Adrenal gland (tissue), 12 donors: ENCODE results near the gene NPEPL1. TPM values are rescaled to one million over a fixed set of nuclear protein-coding genes. Genes with fewer than 3 reads are reported as not detected.

Source experiments
- DNase-seq, 7 donors: peaks; one replicate each; pipeline ENCODE4 v3.0.0-alpha.2; 2019 to 2020
- H3K27ac ChIP-seq, 5 donors: fragments of 200-600 bp; sonication (generic) in 4 of 5; 1 replicate in 3 of 5; 2 replicates in 2 of 5; pipeline versions ENCODE4 v1.5.1 to v1.8.0; 2016 to 2020; ENCODE audit warnings: mild to moderate bottlenecking in 1 of 5
- H3K27me3 ChIP-seq: fragments of 200-600 bp; 2 replicates; pipeline ENCODE4 v1.8.0; 2021
- H3K36me3 ChIP-seq, 2 donors: fragments of 200-600 bp; replicated peaks in 1 of 2; 1 replicate in 1 of 2; 2 replicates in 1 of 2; pipeline versions ENCODE4 v1.5.1 to v1.8.0; 2018 to 2022
- H3K4me1 ChIP-seq, 2 donors: fragments of 200-600 bp; replicated peaks in 1 of 2; 1 replicate in 1 of 2; 2 replicates in 1 of 2; pipeline versions ENCODE4 v1.5.1 to v1.8.0; 2018 to 2021
- H3K4me3 ChIP-seq, 4 donors: fragments of 200-600 bp; sonication (generic) in 3 of 4; one replicate each; pipeline ENCODE4 v1.5.1; 2016 to 2018
- H3K9me3 ChIP-seq, 3 donors: fragments of 200-600 bp; sonication (generic) in 1 of 3; replicated peaks in 1 of 3; 1 replicate in 2 of 3; 2 replicates in 1 of 3; pipeline versions ENCODE4 v1.5.1 to v1.8.0; 2016 to 2021
- POLR2A ChIP-seq, 2 donors: fragments of 450-650 bp; IDR thresholded peaks; one replicate each; pipeline ENCODE4 v1.6.1; 2017; ENCODE audit warnings: antibody characterized with exemption in 2 of 2, mild to moderate bottlenecking in 2 of 2, moderate library complexity in 1 of 2
- WGBS, 4 donors: extraction: QIAGEN DNeasy Blood & Tissue Kit in 2 of 4; methylation state at CpG; one replicate each; pipeline versions ENCODE4 v1.1.5 to v1.1.7; 2013 to 2017; 5-methylcytosine and 5-hydroxymethylcytosine counted together
- intact Hi-C, 2 donors: fragments of 100-400 bp; cut with DNase I; formaldehyde crosslinking; loops; one replicate each; pipeline versions ENCODE4 v1.14.1 to v1.15.0; 2022 to 2023
- polyA plus RNA-seq, 3 donors: library from polyadenylated mRNA; stranded (reverse); fragments of 200-250 nt in 2 of 3; fragments of 350-450 nt in 1 of 3; fragmentation: Illumina TruSeq in 1 of 3; extraction: RNeasy Lipid Tissue Mini Kit (QIAGEN cat#74804) in 1 of 3; gene quantifications; one replicate each; pipeline ENCODE4 v1.2.3, GENCODE V29; 2013 to 2014
- total RNA-seq, 9 donors: library from RNA; depleted of rRNA in 4 of 9; stranded (reverse); fragments of >200 nt in 4 of 9; fragments of 120-200 nt in 1 of 9; fragmentation: NEBNext Ultra II Directional in 1 of 9; extraction: Animal tissue kit (Norgen Biotek cat#: 25700) in 1 of 9; gene quantifications; one replicate each; pipeline versions ENCODE4 v1.1.0 to v1.2.4, GENCODE V29; 2013 to 2023
- TF ChIP-seq, protein P1 (sequence below), 6 experiments: fragments of 450-650 bp in 4 of 6; fragments of 200-600 bp in 2 of 6; sonication (generic) in 1 of 6; IDR thresholded peaks; 1 replicate in 5 of 6; 2 replicates in 1 of 6; pipeline versions ENCODE4 v1.5.1 to v1.8.0; 2016 to 2021; ENCODE audit warnings: antibody characterized with exemption in 6 of 6, mild to moderate bottlenecking in 2 of 6, moderate library complexity in 1 of 6
- donor health status: healthy with polysubstance abuse.
- donor health status: Bipolar disorder and iron deficiency.
- donor health status: DM: yes; HTN: yes; CAD: no.
- donor health status: DM: no; HTN: no; CAD: no.
- donor health status: DM: no; HTN: no; CAD: no.
- donor health status: DM: yes; HTN: yes; CAD: no.

Gene NPEPL1
- total and polyA plus RNA-seq, 12 donors = 9.3 to 158 (median 35.2) TPM

DNA sequence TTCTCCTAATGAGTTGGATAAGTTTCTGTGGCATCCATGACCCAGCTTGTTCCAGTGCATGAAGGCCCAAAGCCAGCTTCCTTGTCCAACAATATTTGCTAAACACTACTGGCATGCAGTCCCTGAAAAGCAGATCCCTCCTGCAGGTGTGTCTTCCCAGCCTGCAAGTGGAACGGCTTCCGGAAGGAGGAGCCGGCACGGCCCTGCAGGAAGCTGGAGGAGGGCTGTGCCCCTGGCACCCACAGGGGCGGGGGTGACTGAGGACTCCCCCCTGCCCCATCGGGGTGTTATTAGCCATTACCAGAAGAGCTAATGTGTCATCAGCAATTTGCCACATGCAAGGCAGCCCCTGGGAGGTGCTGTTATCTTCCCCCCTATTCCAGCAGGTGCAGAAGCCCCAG, 27.4 kb downstream of the NPEPL1 start:
- Histone ChIP-seq H3K4me3 (no peak overlapping the region), H3K36me3 (no peaks in the 10 kb centered on the region), H3K27me3 (no peaks in the 10 kb centered on the region), H3K9me3 (no peaks in the 10 kb centered on the region), H3K27ac (no peak overlapping the region), H3K4me1 (no peaks in the 10 kb centered on the region)
- WGBS, 4 donors = 20 to 50% (median 43%) methylated on average over 3 to 6 of the region's 6 CpGs
- DNase-seq = peak in 3 of 7 donors; percentile 7 to 16 (median 9)
- intact Hi-C loops = no loop called here
- no peak for TF ChIP-seq POLR2A (IDR thresholded peaks at IDR 0.05)
- TF ChIP-seq, protein P1, sequence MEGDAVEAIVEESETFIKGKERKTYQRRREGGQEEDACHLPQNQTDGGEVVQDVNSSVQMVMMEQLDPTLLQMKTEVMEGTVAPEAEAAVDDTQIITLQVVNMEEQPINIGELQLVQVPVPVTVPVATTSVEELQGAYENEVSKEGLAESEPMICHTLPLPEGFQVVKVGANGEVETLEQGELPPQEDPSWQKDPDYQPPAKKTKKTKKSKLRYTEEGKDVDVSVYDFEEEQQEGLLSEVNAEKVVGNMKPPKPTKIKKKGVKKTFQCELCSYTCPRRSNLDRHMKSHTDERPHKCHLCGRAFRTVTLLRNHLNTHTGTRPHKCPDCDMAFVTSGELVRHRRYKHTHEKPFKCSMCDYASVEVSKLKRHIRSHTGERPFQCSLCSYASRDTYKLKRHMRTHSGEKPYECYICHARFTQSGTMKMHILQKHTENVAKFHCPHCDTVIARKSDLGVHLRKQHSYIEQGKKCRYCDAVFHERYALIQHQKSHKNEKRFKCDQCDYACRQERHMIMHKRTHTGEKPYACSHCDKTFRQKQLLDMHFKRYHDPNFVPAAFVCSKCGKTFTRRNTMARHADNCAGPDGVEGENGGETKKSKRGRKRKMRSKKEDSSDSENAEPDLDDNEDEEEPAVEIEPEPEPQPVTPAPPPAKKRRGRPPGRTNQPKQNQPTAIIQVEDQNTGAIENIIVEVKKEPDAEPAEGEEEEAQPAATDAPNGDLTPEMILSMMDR (IDR thresholded peaks at IDR 0.05) = no peak

DNA sequence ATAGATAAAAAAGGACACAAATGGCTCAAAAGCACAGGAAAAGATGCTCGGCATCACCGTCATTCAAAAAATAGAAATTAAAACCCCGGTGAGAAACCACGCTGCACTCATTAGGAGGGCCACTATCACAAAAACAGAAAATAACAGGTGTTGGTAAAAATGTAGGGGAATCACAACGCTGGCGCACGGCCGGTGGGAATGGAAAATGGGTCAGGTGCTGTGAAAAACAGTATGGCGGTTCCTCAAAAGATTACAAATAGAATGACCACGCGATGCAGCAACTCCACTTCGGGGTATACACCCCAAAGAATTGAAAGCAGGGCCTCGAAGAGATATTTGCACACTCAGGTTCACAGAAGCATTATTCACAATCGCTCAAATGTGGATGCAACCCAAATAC, 28.3 kb downstream of the NPEPL1 start:
- intact Hi-C loops = no loop called here
- Histone ChIP-seq H3K4me1 (no peaks in the 10 kb centered on the region), H3K27me3 (no peaks in the 10 kb centered on the region), H3K4me3 (no peak overlapping the region), H3K27ac (no peak overlapping the region), H3K9me3 (no peaks in the 10 kb centered on the region), H3K36me3 (no peaks in the 10 kb centered on the region)
- peak in 1 of 7 donors; percentile 28 for DNase-seq
- TF ChIP-seq POLR2A (IDR thresholded peaks at IDR 0.05) = no peak
- TF ChIP-seq, protein P1 (IDR thresholded peaks at IDR 0.05) = no peak
- 86 to 94% (median 92%) methylated on average over 14 of the region's 14 CpGs for WGBS, 4 donors

DNA sequence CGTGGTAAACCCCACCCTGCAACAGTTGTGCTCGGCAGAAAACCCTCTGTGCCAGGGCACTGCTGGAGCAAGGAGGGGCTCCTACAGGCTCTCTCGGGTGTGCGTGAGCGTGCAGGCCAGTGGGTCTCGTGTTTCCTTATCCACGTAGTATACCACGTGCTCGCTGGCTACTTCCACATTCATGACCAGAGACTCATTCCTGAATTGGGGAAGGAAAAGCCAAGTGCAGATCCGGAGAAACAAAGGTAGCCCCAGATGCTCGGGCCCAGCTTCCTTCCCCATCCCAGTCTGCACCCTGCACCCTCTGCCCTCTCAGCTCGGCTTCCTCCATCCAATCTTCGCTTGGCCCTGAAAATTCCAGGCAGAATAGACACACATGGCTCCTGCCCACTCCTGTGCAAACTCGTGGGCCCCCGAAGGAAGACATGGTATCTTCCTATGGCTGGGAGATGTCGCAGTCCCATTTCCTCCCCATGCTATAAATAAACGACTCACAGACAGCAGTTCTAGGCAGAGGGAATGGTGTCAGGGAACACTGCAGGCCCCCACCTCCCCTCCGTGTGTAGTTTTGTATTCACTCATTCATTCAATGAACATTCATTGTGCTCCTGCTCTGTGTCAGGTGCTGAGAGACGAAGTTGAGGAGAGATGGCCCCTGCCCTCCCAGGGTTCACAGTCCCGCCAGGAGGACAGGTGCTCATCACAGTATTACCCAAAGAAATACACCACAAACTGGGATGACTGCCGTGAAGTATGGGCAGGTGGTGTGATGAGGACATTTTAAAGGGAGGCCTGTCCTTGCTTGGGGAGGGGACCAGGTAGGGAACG, 29.6 kb downstream of the NPEPL1 start:
- Histone ChIP-seq H3K27me3 (no peaks in the 10 kb centered on the region), H3K4me1 (no peaks in the 10 kb centered on the region), H3K36me3 (no peaks in the 10 kb centered on the region), H3K4me3 (no peak overlapping the region), H3K9me3 (no peaks in the 10 kb centered on the region), H3K27ac (no peak overlapping the region)
- 54 to 62% (median 58%) methylated on average over 16 to 22 of the region's 22 CpGs for WGBS, 4 donors
- peak in 6 of 7 donors; percentile 24 to 64 (median 40) for DNase-seq
- intact Hi-C loops = no loop called here
- no peak for TF ChIP-seq POLR2A (IDR thresholded peaks at IDR 0.05)

DNA sequence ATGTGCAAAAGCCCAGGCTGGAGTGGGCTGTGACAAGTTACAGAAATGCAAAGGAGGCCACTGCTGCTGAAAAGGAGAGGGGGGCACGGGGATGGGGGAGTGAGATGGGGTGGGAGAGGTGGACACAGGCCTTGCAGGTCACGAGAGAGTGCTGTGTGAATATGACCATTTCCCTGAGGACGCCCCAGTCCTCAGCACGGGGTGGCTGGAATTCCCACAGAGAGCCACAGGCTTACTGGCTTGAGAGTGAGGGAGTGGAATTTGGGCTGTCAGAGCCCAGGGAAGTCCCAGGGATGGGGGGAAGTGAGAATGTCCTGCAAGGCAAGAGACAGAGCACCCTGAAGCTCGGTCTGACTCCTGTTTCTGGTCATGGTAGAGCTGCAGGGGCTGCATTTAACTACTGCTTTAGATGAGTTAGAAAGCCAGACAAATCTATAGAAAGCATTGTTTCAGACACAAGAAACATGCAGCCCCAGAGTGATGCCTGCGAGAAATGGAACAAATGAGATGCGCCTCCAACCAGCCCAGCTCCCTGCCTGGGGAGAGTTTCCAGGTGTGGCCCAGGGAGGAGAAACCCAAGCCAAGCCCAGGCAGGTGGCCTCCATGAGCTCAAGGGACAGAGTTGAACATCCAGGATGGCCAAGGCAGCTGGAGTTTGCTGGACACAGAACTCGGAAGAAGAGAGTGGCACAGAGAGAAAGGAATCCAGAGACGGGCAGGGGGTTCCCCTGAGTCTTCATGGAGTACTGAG, 30.5 kb downstream of the NPEPL1 start:
- H3K4me3 ChIP-seq = no peak overlapping the region
- 72 to 80% (median 76%) methylated on average over 9 of the region's 9 CpGs for WGBS, 4 donors
- no peaks in the 10 kb centered on the region for H3K4me1 ChIP-seq
- intact Hi-C loops = no loop called here
- H3K36me3 ChIP-seq = no peaks in the 10 kb centered on the region
- no peak for DNase-seq
- H3K27me3 ChIP-seq = no peaks in the 10 kb centered on the region
- TF ChIP-seq POLR2A (IDR thresholded peaks at IDR 0.05) = no peak
- TF ChIP-seq, protein P1 (IDR thresholded peaks at IDR 0.05) = no peak
- no peaks in the 10 kb centered on the region for H3K9me3 ChIP-seq
- no peak overlapping the region for H3K27ac ChIP-seq
